A673 (cell line): ENCODE results near the gene ACAT2. TPM values are rescaled to one million over a fixed set of nuclear protein-coding genes. Genes with fewer than 3 reads are reported as not detected.

Experiments
- BruUV-seq: library from RNA; stranded (reverse); fragments of 400-500 nt; replicated peaks from 2 replicates; lab custom pipeline; 2021; lab: Mats Ljungman, UMichigan
- CTCF ChIA-PET: fragments of 300-600 bp; sonication (Branson Sonifier 250); formaldehyde crosslinking; loops from one replicate; lab custom pipeline; 2022; ENCODE audit warnings: antibody characterized with exemption; lab: Charles Lee
- POLR2A ChIA-PET: fragments of 300-600 bp; sonication (Branson Sonifier 250); formaldehyde crosslinking; loops from one replicate; lab custom pipeline; 2022; ENCODE audit warnings: antibody characterized with exemption; ENCODE audit not compliant: low non-redundant PET; lab: Charles Lee
- DNase-seq: peaks from one replicate; pipeline ENCODE4 v3.0.0-alpha.2; 2015; ENCODE audit warnings: low spot score
- H3K27ac ChIP-seq: fragments of 200-600 bp; sonication (generic); 2 replicates; pipeline ENCODE4 v1.5.1; 2016; ENCODE audit warnings: mixed run types, low read depth, mild to moderate bottlenecking, mixed read lengths, antibody characterized with exemption, low read length; ENCODE audit not compliant: poor library complexity, severe bottlenecking
- H3K27me3 ChIP-seq: fragments of 200-600 bp; sonication (generic); replicated peaks from 2 replicates; pipeline ENCODE4 v1.6.1; 2017; ENCODE audit warnings: mixed run types, low read depth, mild to moderate bottlenecking, mixed read lengths, antibody characterized with exemption, low read length; ENCODE audit not compliant: insufficient read depth, poor library complexity
- H3K36me3 ChIP-seq: fragments of 200-600 bp; sonication (generic); 2 replicates; pipeline ENCODE4 v1.6.1; 2016; ENCODE audit warnings: mixed run types, mild to moderate bottlenecking, mixed read lengths, antibody characterized with exemption, low read length; ENCODE audit not compliant: insufficient read depth, poor library complexity, severe bottlenecking
- H3K4me1 ChIP-seq: fragments of 200-600 bp; sonication (generic); 2 replicates; pipeline ENCODE4 v1.6.1; 2017; ENCODE audit warnings: mixed run types, mild to moderate bottlenecking, mixed read lengths, antibody characterized with exemption, low read length; ENCODE audit not compliant: insufficient read depth, poor library complexity, severe bottlenecking
- H3K4me3 ChIP-seq: fragments of 200-600 bp; sonication (generic); 2 replicates; pipeline ENCODE4 v1.5.1; 2016; ENCODE audit warnings: low read depth, mixed run types, mild to moderate bottlenecking, mixed read lengths, low read length; ENCODE audit not compliant: poor library complexity, severe bottlenecking
- H3K9me3 ChIP-seq: fragments of 200-600 bp; sonication (generic); 2 replicates; pipeline ENCODE4 v1.6.1; 2016; ENCODE audit warnings: mixed run types, low read depth, mild to moderate bottlenecking, mixed read lengths, antibody characterized with exemption, low read length; ENCODE audit not compliant: poor library complexity, severe bottlenecking
- CTCF ChIP-seq: fragments of 300-800, 200-600 bp; sonication (generic); conservative IDR thresholded peaks from 2 replicates; pipeline ENCODE4 v1.5.1; 2017; ENCODE audit warnings: low read depth, mild to moderate bottlenecking, antibody characterized with exemption, low read length, moderate library complexity, mixed read lengths
- EZH2 ChIP-seq: fragments of 200-600 bp; sonication (generic); IDR thresholded peaks from 2 replicates; pipeline ENCODE4 v1.6.1; 2017; ENCODE audit warnings: borderline replicate concordance, low read depth, mild to moderate bottlenecking, mixed read lengths, antibody characterized with exemption, low read length; ENCODE audit not compliant: poor library complexity, severe bottlenecking
- intact Hi-C: fragments of 100-400 bp; cut with micrococcal nuclease; formaldehyde crosslinking; loops from one replicate; pipeline ENCODE4 v1.10.0; 2022; ENCODE audit not compliant: unreplicated experiment
- total RNA-seq: library from RNA; stranded (reverse); gene quantifications from 2 replicates; pipeline ENCODE4 v1.2.3, GENCODE V29; 2021

Gene ACAT2
- total RNA-seq, 1 experiment from 2014 or later = 250 TPM

GRCh38 chr6:159826968-159827647, 65.3 kb downstream of the ACAT2 start:
- Histone ChIP-seq H3K4me3 (no peak overlapping the region), H3K27ac (no peak overlapping the region), H3K4me1 (peaks cover 27% of the 10 kb centered on the region), H3K27me3 (no peaks in the 10 kb centered on the region), H3K36me3 (no peaks in the 10 kb centered on the region), H3K9me3 (no peaks in the 10 kb centered on the region)
- no peak for DNase-seq
- no peak for TF ChIP-seq EZH2
- no peak for TF ChIP-seq CTCF
- intact Hi-C loops = no loop called here
- POLR2A ChIA-PET = no interaction called here
- BruUV-seq = no TSS peak
- CTCF ChIA-PET = no interaction called here

- CTCF ChIA-PET = no interaction called here
- Histone ChIP-seq H3K9me3 (no peaks in the 10 kb centered on the region), H3K27ac (no peak overlapping the region), H3K4me1 (peaks cover 27% of the 10 kb centered on the region), H3K4me3 (no peak overlapping the region), H3K36me3 (no peaks in the 10 kb centered on the region), H3K27me3 (no peaks in the 10 kb centered on the region)
- DNase-seq = peak; percentile 30
- POLR2A ChIA-PET = no interaction called here
- intact Hi-C loops = no loop called here
- BruUV-seq = no TSS peak
- TF ChIP-seq CTCF = no peak
- no peak for TF ChIP-seq EZH2
Observed at GRCh38 chr6:159828074-159828473, 66.2 kb downstream of the ACAT2 start.

Other genes starting within 250 kb of the ACAT2 start
- gene SOD2, start 68.8 kb upstream of the ACAT2 start, total RNA-seq = 139 and 159 TPM in 2 replicates
- gene WTAP, start 34.5 kb upstream of the ACAT2 start, total RNA-seq = 109 and 110 TPM in 2 replicates
- 505 and 528 TPM in 2 replicates for gene TCP1, start 27.6 kb downstream of the ACAT2 start, total RNA-seq
- gene MRPL18, start 28.4 kb downstream of the ACAT2 start, total RNA-seq = 94.6 and 101 TPM in 2 replicates
- 0.58 TPM in 1 of 2 replicates, not detected in the other for gene PNLDC1, start 38.2 kb downstream of the ACAT2 start, total RNA-seq
- not detected in 2 replicates for gene MAS1, start 128.9 kb downstream of the ACAT2 start, total RNA-seq
- 64.7 and 67.4 TPM in 2 replicates for gene IGF2R, start 207.0 kb downstream of the ACAT2 start, total RNA-seq